GM15510 (cell line): ENCODE data around the gene NID2.

Experiments used
- POLR2A ChIP-seq: IDR thresholded peaks from 3 replicates; pipeline ENCODE4 v1.6.1; 2011; ENCODE audit warnings: borderline replicate concordance; ENCODE audit not compliant: insufficient read length; ENCODE audit errors: extremely low read depth

The NID2 gene

DNA sequence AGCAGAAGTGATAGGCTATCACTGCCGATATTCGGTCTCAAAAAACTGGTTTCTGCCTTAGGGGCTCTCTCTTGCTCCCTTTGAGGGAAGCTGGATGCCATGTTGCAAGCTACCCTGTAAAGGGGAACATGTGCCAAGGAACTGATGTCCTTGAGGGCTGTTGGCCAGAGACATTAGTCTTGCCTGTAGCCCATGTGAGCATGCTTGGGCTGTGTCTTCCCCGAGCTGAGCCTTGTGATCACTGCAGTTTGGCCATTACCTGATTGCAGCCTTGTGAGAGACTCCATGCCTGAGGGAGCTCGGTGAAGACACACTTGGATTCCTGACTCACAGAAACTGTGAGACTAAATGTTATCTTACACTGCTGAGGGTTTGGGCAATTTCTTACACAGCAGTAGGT is 60.7 kb downstream of the NID2 start:
- no peak for TF ChIP-seq POLR2A

- no peak for TF ChIP-seq POLR2A
These were observed 61.2 kb downstream of the NID2 start for GRCh38 chr14:52007637-52008036.

DNA sequence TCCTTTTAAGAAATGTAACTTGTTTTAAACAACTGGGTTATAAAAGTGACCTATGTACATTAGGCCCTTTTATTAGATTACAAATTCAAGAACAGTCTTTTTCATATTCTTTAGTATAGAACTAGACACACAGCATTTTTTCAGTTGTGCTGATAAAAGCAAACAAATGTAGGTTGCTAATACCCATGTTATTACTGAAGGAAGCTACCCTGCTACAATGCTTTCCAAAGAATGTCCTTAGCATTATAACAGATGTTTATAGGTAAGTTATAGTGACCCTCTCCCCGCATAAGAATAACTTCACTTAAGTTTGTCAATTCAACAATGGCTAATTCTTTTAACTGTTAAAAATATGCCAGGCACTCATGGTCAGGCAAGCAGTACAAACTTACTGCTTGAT is 61.6 kb downstream of the NID2 start:
- TF ChIP-seq POLR2A = no peak

DNA sequence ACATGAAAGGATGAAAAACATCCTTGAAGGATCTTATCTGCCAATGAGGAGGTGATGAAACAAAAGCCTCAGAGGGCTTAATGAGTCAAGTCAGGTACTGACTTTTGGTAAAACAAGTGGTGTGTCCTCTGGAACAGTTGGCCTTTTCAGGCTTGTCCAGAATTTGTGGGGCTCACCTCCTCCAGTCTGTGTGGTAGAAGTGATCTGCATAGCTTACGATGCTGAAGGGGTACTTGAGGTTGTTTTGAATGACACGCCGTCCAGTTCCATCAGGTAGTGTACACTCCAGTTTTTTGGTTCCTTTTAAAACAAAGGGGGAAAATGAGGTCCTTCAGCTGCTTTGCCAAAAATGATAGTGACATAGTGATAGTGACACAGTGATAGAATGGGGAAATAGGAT is 62.5 kb downstream of the NID2 start:
- TF ChIP-seq POLR2A = no peak

DNA sequence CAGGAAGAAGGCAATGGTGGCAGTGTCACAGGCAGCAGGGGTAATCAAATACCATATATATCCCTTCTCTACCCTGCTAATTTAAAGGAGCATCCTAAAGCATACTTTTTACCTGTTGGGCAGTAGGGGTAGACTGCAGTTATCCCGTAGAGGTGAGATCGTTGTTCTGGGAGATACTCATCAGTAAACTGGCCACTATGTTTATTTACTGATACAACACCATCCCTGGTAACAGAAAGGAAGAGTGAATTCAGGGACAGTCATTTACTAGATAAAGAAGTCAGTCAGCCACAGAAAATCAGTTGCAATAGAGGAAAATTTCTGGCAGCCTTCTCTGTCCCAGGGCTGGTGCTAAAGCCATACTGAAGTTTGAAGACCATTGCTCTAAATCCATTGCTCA is 63.2 kb downstream of the NID2 start:
- no peak for TF ChIP-seq POLR2A

GRCh38 chr14:52003324-52003723 is 65.5 kb downstream of the NID2 start:
- no peak for TF ChIP-seq POLR2A

DNA sequence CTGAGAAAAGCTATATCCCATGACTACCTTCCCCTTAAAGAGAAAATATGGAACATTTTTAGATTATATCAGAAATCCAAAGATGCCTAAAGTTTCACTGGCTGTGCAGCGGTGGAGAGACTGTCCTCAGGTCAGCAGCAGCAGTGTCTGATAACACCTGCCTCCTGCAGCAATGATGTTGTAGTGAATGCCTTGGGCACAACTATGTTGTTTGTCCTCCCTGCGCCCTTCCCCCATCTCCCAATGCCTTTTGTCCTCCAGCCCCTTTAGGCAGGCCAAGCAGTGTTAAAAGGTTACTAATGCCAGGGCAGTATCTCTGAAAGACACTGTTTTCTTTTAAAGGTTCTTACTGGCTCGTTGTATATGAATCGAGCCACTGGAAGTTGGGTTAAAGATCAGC is 66.3 kb downstream of the NID2 start:
- no peak for TF ChIP-seq POLR2A

GRCh38 chr14:52000696-52001095 is 68.2 kb downstream of the NID2 start:
- TF ChIP-seq POLR2A = no peak

DNA sequence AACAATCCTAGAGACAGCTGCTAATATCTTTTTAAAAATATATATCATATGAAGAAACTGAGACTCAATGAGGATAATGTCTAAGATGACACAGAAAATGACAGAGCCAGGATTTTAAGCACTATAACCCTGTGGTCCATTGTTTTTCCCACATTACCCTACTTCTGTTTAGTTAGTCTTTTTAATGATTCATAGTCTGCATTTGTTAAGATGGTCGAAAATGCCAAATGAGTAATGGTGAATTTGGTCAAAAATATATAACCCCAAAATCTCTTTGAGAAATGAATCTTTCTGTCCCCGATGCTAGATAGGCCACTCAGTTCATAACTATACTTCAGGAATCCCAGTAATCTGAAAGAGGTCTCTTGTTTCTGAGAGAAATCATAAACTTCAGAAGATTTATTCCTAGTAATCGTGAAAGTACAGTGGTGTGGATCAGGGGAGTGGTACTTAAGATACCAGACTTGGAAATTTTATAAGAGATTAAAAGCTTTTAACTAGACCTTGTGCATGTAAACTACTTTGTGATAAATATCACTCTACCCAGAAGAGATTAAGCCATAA is 68.8 kb downstream of the NID2 start:
- TF ChIP-seq POLR2A = no peak

GRCh38 chr14:51999084-51999483 is 69.8 kb downstream of the NID2 start:
- no peak for TF ChIP-seq POLR2A

- TF ChIP-seq POLR2A = no peak
These were observed 70.5 kb downstream of the NID2 start for GRCh38 chr14:51998348-51998747.

GRCh38 chr14:51996148-51996746 is 72.6 kb downstream of the NID2 start:
- TF ChIP-seq POLR2A = no peak

- TF ChIP-seq POLR2A = no peak
These were observed 75.5 kb downstream of the NID2 start for GRCh38 chr14:51993285-51993920.

DNA sequence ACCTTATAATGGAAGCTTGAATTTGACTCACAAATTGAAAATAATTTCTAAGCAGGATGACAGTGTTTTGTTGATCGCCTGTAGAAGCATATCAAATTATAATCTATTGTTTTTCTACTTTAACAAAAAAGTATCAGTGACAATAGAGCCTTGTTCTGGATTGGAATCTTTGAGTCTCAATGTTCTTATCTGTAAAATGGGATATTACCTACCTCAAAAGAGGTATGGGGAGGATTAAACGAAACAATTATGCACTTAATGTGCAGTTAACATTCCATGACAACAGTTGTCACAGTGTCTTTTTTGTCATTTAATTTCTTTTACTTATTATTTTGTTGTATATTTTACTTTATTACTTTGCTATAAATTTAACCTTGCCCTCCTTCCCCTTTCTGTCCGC is 78.4 kb downstream of the NID2 start:
- no peak for TF ChIP-seq POLR2A

- peak; percentile 84 for TF ChIP-seq POLR2A
These were observed 79.3 kb downstream of the NID2 start, which contains the start of gene RTRAF for GRCh38 chr14:51989293-51990234. TSS of gene RTRAF (plus strand) at chr14:51989546. CDS start at chr14:51989640, 94 bp downstream.

DNA sequence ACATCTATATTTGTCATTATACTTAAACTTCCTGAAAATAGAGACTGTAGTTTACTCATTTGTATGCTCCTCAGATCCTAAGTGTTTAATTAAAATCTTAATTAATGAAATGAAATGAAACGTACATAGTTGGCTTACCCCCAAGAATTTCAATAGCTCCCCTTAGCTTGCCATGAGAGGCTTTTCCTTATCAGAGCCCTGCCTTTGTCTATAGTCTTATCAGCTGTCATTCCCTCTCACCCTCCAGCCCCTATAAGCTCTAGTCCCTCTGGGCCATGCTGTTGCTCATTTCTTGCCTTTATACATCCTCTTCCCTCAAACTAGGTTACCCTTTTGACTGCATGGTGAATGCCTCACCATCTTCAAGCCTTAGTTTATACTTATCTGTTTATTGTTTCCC is 80.6 kb downstream of the NID2 start:
- TF ChIP-seq POLR2A = no peak

GRCh38 chr14:51981218-51981854 is 87.5 kb downstream of the NID2 start:
- no peak for TF ChIP-seq POLR2A
